GM15510 (cell line): Measurements from ENCODE around the gene CHI3L1.

Source experiments
- POLR2A ChIP-seq: IDR thresholded peaks from 3 replicates; pipeline ENCODE4 v1.6.1; 2011; ENCODE audit warnings: borderline replicate concordance; ENCODE audit not compliant: insufficient read length; ENCODE audit errors: extremely low read depth

Gene CHI3L1

GRCh38 chr1:203168991-203169390 is 17.5 kb downstream of the CHI3L1 start:
- no peak for TF ChIP-seq POLR2A

GRCh38 chr1:203168256-203168786 is 18.2 kb downstream of the CHI3L1 start:
- TF ChIP-seq POLR2A = no peak

GRCh38 chr1:203167913-203168200 is 18.6 kb downstream of the CHI3L1 start:
- no peak for TF ChIP-seq POLR2A

DNA sequence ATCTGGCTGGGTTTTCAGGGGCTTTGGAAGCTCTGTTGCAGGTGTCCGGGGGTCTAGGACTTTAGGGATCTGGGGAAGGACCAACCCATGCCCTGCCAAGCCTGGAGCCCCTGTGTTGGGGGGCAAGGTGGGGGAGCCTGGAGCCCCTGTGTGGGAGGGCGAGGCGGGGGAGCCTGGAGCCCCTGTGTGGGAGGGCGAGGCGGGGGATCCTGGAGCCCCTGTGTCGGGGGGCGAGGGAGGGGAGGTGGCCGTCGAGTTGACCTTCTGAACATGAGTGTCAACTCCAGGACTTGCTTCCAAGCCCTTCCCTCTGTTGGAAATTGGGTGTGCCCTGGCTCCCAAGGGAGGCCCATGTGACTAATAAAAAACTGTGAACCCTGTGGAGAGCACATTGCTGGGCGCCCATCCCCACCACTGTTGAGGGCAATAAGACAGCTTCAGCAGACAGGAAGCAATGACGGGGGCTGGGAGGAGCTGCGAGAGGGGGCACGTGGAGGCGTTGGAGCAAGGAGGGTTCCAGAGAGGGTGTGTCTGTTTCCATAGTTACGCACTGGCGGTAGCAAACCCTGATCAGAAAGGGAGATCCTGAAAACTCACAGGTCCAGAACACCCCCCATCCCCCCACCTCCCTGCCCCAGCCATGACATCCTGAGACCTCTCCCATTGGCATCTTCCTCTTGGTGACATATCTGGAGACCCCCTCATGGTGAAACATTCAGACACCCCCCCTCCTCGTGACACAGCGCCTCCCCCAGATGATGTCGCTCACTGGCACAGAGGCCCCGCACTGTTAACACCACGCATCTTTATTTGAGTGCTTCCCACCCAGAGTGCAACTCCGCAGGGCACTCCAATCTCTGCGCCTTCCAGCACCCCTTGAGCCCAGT is 19.2 kb downstream of the CHI3L1 start:
- no peak for TF ChIP-seq POLR2A

DNA sequence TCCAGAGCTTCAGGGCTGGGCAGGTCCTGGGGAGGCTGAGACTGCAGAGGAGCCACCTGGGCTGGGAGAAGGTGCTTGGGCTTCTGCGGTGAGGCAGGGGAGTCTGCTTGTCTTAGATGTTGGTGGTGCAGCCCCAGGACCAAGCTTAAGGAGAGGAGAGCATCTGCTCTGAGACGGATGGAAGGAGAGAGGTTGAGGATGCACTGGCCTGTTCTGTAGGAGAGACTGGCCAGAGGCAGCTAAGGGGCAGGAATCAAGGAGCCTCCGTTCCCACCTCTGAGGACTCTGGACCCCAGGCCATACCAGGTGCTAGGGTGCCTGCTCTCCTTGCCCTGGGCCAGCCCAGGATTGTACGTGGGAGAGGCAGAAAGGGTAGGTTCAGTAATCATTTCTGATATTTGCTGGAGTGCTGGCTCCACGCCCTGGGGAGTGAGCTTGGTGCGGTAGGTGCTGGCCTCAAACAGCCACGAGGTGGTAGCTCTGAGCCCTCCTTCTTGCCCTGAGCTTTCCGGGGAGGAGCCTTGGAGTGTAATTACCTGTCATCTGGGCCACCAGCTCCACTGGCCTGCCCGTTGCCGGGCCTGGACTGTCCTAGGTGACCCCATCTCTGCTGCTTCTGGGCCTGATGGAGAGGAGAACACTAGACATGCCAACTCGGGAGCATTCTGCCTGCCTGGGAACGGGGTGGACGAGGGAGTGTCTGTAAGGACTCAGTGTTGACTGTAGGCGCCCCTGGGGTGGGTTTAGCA is 20.1 kb downstream of the CHI3L1 start:
- no peak for TF ChIP-seq POLR2A

GRCh38 chr1:203165800-203166161 is 20.7 kb downstream of the CHI3L1 start:
- no peak for TF ChIP-seq POLR2A

- TF ChIP-seq POLR2A = no peak
Observed at GRCh38 chr1:203165101-203165799, 21.3 kb downstream of the CHI3L1 start.

GRCh38 chr1:203163891-203164635 is 22.4 kb downstream of the CHI3L1 start:
- no peak for TF ChIP-seq POLR2A

DNA sequence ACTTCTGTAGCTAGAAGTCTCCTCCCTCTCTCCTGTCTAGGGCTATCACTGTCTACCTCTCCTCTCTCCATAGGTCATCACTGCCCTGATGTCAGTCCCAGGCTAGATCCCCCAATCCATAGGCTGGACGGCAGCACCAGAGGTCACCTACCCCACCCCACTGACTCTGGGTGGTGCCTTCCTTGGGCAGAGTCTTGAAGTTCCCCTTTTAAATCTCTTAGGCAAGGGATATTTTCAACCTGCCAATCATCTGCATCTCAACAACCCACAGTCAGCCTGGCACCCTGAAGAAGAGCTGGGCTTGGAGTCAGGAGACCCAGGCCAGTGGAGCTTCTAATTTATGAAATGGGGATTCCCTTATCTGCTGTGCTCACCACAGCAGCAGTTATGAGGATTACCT is 24.1 kb downstream of the CHI3L1 start:
- TF ChIP-seq POLR2A = no peak

- TF ChIP-seq POLR2A = no peak
Observed at GRCh38 chr1:203161703-203162102, 24.8 kb downstream of the CHI3L1 start.

DNA sequence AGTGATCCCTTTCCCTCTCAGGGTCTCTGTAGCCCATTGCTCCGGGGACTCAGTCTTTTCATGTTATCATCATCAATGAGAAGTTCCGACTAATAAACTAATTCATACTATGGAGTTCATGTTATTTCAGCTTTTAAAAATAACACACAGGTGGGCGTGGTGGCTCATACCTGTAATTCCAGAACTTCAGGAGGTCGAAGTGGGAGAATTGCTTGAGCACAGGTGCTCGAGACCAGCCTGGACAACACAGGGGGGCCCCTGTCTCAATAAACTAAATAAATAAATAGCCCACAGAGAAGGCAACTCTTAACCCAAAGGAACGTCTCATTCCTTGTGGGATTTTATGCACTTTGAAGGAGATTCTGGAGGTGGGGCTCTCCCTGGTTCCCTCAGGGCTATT is 25.3 kb downstream of the CHI3L1 start:
- no peak for TF ChIP-seq POLR2A

- TF ChIP-seq POLR2A = no peak
Observed at GRCh38 chr1:203159844-203160243, 26.7 kb downstream of the CHI3L1 start.

DNA sequence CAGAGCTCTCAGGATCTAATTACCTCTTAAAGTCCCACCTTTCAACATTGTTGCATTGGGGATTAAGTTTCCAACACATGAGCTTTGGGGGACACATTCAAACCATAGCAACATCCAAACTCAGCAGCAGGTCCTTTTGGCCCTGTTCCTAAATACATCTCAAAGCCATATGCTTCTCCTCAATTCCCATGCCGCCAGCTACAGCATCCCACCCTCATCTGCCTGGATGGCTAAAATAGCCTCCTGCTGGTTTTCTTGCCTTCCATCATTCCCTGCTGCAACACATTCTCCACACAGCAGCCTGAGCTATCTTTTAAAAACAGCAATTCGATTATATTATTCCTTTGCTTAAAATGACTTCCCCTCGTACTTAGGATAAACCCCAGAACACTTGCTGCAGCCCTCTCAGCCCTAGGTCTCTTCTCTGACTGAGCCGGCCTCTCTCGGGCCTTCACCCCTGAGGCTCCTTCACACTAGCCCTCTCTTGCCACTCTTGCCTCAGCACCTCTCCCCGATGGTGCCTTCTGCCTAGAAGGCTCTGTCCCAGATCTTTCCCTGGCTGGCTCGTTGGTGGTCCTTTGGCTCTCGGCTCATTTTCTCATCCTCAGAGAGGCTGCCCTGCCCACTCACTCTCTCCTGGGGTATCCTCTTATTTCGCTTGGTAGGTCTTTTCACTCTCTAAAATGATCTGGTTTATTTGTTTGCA is 27.4 kb downstream of the CHI3L1 start:
- no peak for TF ChIP-seq POLR2A

GRCh38 chr1:203158423-203158822 is 28.1 kb downstream of the CHI3L1 start:
- no peak for TF ChIP-seq POLR2A
